Measurements from ENCODE around the gene SPATA17.

- TF ChIP-seq CTCF (IDR thresholded peaks at IDR 0.05) (no peak), POLR2A (IDR thresholded peaks at IDR 0.05) (no peak)
These were observed 174.6 kb downstream of the SPATA17 start for GRCh38 chr1:217805792-217806191.
